Parathyroid adenoma (tissue), 2 donors: ENCODE measurements around the gene TMEM131L.

Source experiments
- H2AFZ ChIP-seq: fragments of 300-600 bp; sonication (generic); one replicate; pipeline ENCODE4 v1.7.0; 2017; ENCODE audit warnings: antibody characterized with exemption, mild to moderate bottlenecking
- H3K27ac ChIP-seq: fragments of 300-600 bp; sonication (generic); one replicate; pipeline ENCODE4 v1.7.0; 2017
- H3K27me3 ChIP-seq: fragments of 300-600 bp; sonication (generic); one replicate; pipeline ENCODE4 v1.7.0; 2017; ENCODE audit warnings: low read length; ENCODE audit not compliant: control insufficient read depth, insufficient read depth
- H3K36me3 ChIP-seq: fragments of 300-600 bp; sonication (generic); one replicate; pipeline ENCODE4 v1.7.0; 2017; ENCODE audit warnings: low read length; ENCODE audit not compliant: control insufficient read depth, insufficient read depth
- H3K4me1 ChIP-seq: fragments of 300-600 bp; sonication (generic); one replicate; pipeline ENCODE4 v1.7.0; 2017; ENCODE audit warnings: control low read depth
- H3K4me2 ChIP-seq: fragments of 300-600 bp; sonication (generic); one replicate; pipeline ENCODE4 v1.7.0; 2017; ENCODE audit warnings: low read length
- H3K4me3 ChIP-seq: fragments of 300-600 bp; sonication (generic); one replicate; pipeline ENCODE4 v1.7.0; 2017; ENCODE audit warnings: low read depth, low read length
- H3K79me2 ChIP-seq: fragments of 300-600 bp; sonication (generic); one replicate; pipeline ENCODE4 v1.7.0; 2017; ENCODE audit warnings: control low read depth
- H3K9ac ChIP-seq: fragments of 300-600 bp; sonication (generic); one replicate; pipeline ENCODE4 v1.7.0; 2017; ENCODE audit warnings: mild to moderate bottlenecking
- H3K9me3 ChIP-seq: fragments of 300-600 bp; sonication (generic); one replicate; pipeline ENCODE4 v1.7.0; 2017; ENCODE audit warnings: low read length; ENCODE audit not compliant: control insufficient read depth
- TF ChIP-seq, protein P1 (sequence below): fragments of 300-600 bp; sonication (generic); IDR thresholded peaks from one replicate; pipeline ENCODE4 v1.7.0; 2017; ENCODE audit warnings: antibody characterized with exemption, mild to moderate bottlenecking
- donor health status: primary hyperparathyroidism.

Gene TMEM131L

DNA sequence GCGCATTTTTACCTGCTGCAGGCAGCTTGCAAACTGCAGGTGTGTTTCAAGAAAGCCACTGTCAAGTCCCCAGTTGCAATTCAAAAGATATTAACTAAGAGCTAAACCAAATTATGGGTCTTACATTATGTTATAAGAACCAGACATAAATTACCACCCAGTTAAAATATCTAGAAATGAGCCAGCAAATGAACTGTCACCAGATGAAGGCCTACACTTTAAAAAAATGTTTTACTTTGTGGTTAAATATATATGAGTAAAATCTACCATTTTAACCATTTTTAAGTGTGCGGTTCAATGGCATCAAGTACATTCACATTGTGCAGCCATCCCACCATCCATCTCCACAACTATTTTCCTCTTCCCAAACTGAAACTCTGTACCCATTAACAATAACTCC lies 32.0 kb upstream of the TMEM131L start:
- no peak overlapping the region for H2AFZ ChIP-seq
- H3K36me3 ChIP-seq, result no peaks in the 10 kb centered on the region
- no peaks in the 10 kb centered on the region for H3K79me2 ChIP-seq
- H3K4me2 ChIP-seq, result no peak overlapping the region
- H3K4me3 ChIP-seq, result no peak overlapping the region
- no peak overlapping the region for H3K27ac ChIP-seq
- no peaks in the 10 kb centered on the region for H3K9me3 ChIP-seq
- TF ChIP-seq, protein P1, sequence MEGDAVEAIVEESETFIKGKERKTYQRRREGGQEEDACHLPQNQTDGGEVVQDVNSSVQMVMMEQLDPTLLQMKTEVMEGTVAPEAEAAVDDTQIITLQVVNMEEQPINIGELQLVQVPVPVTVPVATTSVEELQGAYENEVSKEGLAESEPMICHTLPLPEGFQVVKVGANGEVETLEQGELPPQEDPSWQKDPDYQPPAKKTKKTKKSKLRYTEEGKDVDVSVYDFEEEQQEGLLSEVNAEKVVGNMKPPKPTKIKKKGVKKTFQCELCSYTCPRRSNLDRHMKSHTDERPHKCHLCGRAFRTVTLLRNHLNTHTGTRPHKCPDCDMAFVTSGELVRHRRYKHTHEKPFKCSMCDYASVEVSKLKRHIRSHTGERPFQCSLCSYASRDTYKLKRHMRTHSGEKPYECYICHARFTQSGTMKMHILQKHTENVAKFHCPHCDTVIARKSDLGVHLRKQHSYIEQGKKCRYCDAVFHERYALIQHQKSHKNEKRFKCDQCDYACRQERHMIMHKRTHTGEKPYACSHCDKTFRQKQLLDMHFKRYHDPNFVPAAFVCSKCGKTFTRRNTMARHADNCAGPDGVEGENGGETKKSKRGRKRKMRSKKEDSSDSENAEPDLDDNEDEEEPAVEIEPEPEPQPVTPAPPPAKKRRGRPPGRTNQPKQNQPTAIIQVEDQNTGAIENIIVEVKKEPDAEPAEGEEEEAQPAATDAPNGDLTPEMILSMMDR, result no peak
- no peaks in the 10 kb centered on the region for H3K27me3 ChIP-seq
- H3K9ac ChIP-seq, result no peak overlapping the region
- H3K4me1 ChIP-seq, result no peaks in the 10 kb centered on the region

GRCh38 chr4:153438916-153439756 lies 27.0 kb upstream of the TMEM131L start:
- Histone ChIP-seq H3K36me3 (no peaks in the 10 kb centered on the region), H3K4me1 (no peaks in the 10 kb centered on the region), H3K27me3 (no peaks in the 10 kb centered on the region), H3K27ac (no peak overlapping the region), H2AFZ (no peak overlapping the region), H3K9ac (no peak overlapping the region), H3K4me2 (no peak overlapping the region), H3K9me3 (no peaks in the 10 kb centered on the region), H3K79me2 (no peaks in the 10 kb centered on the region), H3K4me3 (no peak overlapping the region)
- TF ChIP-seq, protein P1, result no peak

DNA sequence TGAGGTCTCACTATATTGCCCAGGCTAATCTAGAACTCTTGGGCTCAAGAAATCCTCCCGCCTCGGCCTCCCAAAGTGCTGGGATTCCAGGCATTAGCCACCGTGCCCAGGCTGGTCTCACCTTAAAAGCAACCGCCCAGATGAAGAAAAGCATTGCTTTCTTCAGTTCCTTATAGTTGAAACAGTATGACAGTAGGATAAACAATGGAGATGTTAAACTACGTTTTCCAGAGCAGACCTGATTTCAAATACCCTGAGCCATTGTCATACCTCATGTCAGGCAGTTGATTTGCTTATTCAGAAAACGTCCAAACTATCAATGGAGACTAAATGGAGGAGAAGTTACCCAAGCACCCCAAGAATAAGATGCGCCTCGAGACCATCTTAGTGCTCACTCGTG lies 26.3 kb upstream of the TMEM131L start:
- no peak overlapping the region for H3K4me3 ChIP-seq
- TF ChIP-seq, protein P1, result no peak
- H3K9me3 ChIP-seq, result no peaks in the 10 kb centered on the region
- H3K36me3 ChIP-seq, result no peaks in the 10 kb centered on the region
- H3K4me1 ChIP-seq, result no peaks in the 10 kb centered on the region
- no peaks in the 10 kb centered on the region for H3K79me2 ChIP-seq
- no peak overlapping the region for H2AFZ ChIP-seq
- no peak overlapping the region for H3K9ac ChIP-seq
- no peak overlapping the region for H3K4me2 ChIP-seq
- no peaks in the 10 kb centered on the region for H3K27me3 ChIP-seq
- no peak overlapping the region for H3K27ac ChIP-seq

DNA sequence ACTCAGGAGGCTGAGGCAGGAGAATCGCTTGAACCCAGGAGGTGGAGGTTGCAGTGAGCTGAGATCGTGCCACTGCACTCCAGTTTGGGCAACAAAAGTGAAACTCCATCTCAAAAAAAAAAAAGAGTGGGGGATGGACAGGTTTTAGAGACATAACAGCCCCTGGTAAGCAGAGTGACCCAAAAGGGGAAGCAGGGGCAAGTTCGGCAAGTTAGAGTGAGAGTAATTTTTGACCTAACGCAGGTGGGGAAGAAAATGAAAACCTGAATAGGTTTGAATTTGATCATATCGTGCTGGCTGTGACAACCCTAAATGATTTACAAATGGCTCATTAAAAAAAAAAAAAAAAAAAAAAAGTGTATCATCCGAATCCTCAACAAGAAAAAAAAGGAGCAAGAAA lies 25.7 kb upstream of the TMEM131L start:
- Histone ChIP-seq H3K4me1 (no peaks in the 10 kb centered on the region), H3K9me3 (no peaks in the 10 kb centered on the region), H2AFZ (no peak overlapping the region), H3K4me3 (no peak overlapping the region), H3K9ac (no peak overlapping the region), H3K79me2 (no peaks in the 10 kb centered on the region), H3K27me3 (no peaks in the 10 kb centered on the region), H3K36me3 (no peaks in the 10 kb centered on the region), H3K27ac (no peak overlapping the region), H3K4me2 (no peak overlapping the region)
- TF ChIP-seq, protein P1, result no peak
